PC-9 (cell line): ENCODE measurements around the gene RHO.

ENCODE experiments used
- EZH2 ChIP-seq: fragments of 200-600 bp; sonication (generic); IDR thresholded peaks from 2 replicates; pipeline ENCODE4 v1.8.0; 2017; ENCODE audit warnings: antibody characterized with exemption, low read depth
- TF ChIP-seq, protein P1 (sequence below): fragments of 200-600 bp; sonication (generic); conservative IDR thresholded peaks from 2 replicates; pipeline ENCODE4 v1.6.1; 2017; ENCODE audit warnings: mixed run types, antibody characterized with exemption, mild to moderate bottlenecking, moderate library complexity

- TF ChIP-seq, protein P1, sequence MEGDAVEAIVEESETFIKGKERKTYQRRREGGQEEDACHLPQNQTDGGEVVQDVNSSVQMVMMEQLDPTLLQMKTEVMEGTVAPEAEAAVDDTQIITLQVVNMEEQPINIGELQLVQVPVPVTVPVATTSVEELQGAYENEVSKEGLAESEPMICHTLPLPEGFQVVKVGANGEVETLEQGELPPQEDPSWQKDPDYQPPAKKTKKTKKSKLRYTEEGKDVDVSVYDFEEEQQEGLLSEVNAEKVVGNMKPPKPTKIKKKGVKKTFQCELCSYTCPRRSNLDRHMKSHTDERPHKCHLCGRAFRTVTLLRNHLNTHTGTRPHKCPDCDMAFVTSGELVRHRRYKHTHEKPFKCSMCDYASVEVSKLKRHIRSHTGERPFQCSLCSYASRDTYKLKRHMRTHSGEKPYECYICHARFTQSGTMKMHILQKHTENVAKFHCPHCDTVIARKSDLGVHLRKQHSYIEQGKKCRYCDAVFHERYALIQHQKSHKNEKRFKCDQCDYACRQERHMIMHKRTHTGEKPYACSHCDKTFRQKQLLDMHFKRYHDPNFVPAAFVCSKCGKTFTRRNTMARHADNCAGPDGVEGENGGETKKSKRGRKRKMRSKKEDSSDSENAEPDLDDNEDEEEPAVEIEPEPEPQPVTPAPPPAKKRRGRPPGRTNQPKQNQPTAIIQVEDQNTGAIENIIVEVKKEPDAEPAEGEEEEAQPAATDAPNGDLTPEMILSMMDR, result no peak
- no peak for TF ChIP-seq EZH2
Observed at GRCh38 chr3:129575233-129575996, 47.0 kb downstream of the RHO start.
